GM10266 (cell line): ENCODE results near the gene MED13L.
"Not testable (repeated sequence)": the region's sequence is repeated elsewhere in the genome, so short reads cannot be mapped to it uniquely, and the experiment has no call there.

Experiments
- DNase-seq: peaks from one replicate; pipeline ENCODE4 v3.0.0; 2012; ENCODE audit errors: extremely low spot score
- CTCF ChIP-seq: IDR thresholded peaks from 2 replicates; pipeline ENCODE4 v1.5.1; 2012; ENCODE audit warnings: mild to moderate bottlenecking, low read depth; ENCODE audit not compliant: control insufficient read depth, insufficient read depth; ENCODE audit errors: missing control alignments

MED13L gene

GRCh38 chr12:116037941-116038837, 239.3 kb downstream of the MED13L start:
- DNase-seq = no peak
- no peak for TF ChIP-seq CTCF

DNA sequence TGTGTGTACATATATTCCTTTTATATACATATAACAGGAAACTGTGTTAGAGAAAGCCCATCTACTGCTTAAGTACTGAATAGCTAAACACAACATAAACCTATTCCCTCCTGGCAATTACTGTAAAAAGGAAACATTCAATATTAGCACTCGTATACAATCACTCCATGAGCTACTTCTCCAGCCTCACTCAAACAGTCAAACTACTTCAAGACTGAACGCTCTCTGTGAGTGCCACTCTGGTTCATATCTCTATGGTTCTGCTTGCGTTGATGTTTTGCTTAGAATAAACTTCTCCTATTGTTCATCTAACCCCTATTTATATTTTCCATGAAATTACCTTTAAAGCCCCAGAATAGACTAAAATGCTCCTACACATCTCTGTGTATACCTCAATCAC, 243.7 kb downstream of the MED13L start:
- DNase-seq = no peak
- no peak for TF ChIP-seq CTCF

- DNase-seq = not testable (repeated sequence)
These were observed 245.9 kb downstream of the MED13L start for GRCh38 chr12:116031624-116032023.

DNA sequence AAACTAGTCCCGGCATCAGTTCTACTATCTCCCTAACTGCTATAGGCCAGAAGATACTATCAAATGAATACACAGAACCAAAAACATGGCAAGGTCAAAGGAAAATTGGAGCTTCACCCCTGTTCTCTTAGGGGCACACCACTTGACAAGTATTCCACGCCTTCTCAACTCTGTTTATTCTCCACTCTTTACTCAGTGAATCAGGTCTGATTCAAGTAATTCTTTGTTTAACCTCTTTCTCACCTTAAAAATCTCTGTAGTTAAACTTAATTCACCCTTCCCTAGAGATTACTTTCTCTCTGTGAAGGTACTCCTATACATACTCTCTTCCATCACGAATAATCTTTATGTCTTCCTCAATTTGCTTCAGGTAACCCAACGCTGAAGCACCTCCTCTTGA, 248.9 kb downstream of the MED13L start:
- DNase-seq = no peak
- no peak for TF ChIP-seq CTCF

GRCh38 chr12:116027551-116027821, 250.0 kb downstream of the MED13L start:
- TF ChIP-seq CTCF = no peak
- DNase-seq = no peak

- TF ChIP-seq CTCF = no peak
- no peak for DNase-seq
These were observed 250.5 kb downstream of the MED13L start for GRCh38 chr12:116026768-116027550.

DNA sequence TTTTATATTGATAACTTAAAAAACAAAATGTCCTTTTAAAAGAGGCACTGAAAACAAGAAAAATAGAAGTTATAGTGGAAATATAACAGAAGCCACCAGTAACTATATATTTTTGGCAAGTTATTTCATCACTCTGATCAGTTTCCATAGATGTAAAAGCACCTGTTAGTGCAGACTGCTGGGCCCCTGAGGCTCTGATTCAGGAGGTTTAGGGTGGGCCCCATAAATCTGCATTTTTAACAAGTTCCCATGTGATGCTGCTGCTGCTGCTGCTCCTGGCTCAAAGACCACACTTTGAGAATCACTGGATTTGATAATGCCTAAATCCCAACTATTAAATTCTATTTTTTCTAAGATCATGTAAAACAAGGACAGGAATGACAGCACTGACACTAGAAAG, 251.1 kb downstream of the MED13L start:
- peak; percentile 8 for DNase-seq
- no peak for TF ChIP-seq CTCF
